HG03159 (cell line): Measurements from ENCODE around the gene GMFB.
"Not testable (repeated sequence)": the region's sequence is repeated elsewhere in the genome, so short reads cannot be mapped to it uniquely, and the experiment has no call there.

Source experiments
- ATAC-seq: cut with Tn5 transposase; IDR thresholded peaks from one replicate; pipeline ENCODE4 v1.9.1; 2021; ENCODE audit warnings: mild to moderate bottlenecking, moderate library complexity; ENCODE audit not compliant: unreplicated experiment

Gene GMFB

DNA sequence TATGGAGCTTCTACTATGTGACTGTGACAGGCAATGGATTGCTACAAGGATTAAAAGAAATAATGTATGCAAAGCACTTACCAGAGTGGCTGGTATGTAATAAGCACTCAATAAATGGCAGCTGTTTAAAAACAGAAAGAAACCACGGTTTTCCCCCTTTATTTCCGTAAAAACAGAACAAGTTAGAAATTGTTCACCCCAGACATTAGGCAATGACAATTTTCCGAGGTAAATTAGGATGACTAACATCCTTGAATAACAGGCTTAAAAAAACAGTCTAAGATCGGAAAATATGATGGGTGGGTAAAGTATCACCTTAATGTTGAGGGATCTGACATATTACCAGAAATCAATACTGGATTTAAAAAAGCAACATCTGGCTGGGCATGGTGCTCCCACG lies 26.7 kb downstream of the GMFB start:
- no peak for ATAC-seq

DNA sequence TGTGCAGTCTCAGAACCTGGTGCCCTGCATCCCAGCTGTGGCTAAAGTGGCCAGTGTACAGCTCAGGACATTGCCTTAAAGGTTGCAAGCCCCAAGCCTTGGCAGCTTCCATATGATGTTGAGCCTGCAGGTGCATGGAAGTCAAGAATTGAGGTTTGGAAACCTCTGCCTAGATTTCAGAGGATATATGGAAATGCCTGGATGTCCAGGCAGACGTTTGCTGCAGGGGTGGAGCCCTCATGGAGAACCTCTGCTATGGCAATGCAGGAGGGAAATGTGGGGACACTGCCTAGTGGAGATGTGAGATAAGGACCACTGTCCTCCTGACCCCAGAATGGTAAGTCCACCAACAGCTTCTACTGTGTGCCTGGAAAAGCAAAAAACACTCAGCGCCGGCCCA lies 29.7 kb downstream of the GMFB start:
- ATAC-seq, result no peak

DNA sequence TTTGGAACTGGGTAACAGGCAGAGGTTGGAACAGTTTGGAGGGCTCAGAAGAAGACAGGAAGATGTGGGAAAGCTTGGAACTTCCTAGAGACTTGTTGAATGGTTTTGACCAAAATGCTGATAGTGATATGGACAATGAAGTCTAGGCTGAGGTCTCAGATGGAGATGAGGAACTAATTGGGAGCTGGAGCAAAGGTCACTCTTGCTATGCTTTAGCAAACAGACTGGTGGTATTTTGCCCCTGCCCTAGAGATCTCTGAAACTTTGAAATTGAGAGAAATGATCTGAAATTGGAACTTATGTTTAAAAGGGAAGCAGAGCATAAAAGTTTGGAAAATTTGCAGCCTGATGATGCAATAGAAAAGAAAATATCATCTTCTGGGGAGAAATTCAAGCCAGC lies 30.2 kb downstream of the GMFB start:
- ATAC-seq, result not testable (repeated sequence)

DNA sequence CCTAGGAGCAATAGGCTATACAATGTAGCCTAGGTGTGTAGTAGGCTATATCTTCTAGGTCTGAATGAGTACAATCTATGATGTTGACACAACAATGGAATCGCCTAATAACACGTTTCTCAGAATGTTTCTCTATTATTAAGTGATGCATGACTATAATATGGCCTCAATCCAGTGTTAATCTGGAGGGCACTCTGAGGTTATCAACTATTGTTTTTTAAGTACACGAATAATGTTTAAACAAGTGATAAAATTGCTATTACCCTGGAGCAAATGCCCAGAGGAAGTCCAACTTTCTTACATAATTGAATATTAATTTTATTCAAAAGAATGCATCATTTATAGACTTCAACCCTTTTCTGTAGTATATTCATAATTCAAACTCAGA lies 31.2 kb downstream of the GMFB start:
- no peak for ATAC-seq

DNA sequence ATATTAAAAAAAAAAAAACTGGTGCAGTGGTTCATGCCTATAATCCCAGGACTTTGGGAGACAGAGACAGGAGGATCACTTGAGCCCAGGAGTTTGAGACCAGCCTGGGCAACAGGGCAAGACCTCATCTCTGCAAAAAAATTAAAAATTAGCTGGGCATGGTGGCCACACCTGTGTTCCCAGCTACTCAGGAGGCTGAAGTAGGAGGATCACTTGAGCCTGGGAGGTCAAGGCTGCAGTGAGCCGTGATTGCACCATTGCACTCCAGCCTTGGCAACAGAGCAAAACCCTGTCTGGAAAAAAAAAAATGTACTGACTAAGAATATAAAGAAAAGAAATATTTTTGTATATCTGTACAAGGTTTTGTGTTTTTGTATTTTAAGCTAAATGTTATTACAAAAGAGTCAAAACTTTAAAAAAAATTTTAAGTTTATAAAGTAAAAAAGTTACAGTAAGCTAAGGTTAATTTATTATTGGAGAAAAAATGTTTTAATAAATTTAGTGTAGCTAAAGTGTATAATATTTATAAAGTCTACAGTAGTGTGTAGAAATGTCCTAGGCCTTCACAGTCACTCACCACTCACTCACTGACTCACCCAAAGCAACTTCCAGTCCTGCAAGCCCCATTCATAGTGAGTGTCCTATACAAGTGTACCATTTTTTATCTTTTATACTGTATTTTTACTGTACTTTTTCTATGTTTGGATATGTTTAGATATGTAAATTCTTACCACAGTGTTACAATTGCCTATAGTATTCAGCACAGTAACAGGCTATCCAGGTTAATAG lies 31.8 kb downstream of the GMFB start:
- not testable (repeated sequence) for ATAC-seq

DNA sequence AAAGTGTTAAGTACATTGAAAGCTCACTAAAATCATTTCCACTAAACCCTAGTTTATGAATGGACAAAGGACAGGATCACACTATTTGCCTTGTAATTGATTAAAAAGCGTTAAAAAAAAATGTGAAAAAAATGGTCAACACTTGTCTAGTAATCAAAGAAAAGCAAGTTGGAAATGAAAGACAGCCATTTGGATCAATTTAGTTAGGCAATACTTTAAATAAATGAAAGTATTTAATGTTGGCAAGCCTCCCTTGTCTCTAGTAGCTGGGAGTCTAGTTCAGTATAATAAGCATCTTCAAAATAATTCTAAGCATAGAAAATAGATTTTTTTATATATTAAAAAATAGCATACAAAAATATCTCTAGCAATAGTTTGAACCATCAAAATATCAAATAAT lies 33.4 kb downstream of the GMFB start:
- ATAC-seq, result no peak

DNA sequence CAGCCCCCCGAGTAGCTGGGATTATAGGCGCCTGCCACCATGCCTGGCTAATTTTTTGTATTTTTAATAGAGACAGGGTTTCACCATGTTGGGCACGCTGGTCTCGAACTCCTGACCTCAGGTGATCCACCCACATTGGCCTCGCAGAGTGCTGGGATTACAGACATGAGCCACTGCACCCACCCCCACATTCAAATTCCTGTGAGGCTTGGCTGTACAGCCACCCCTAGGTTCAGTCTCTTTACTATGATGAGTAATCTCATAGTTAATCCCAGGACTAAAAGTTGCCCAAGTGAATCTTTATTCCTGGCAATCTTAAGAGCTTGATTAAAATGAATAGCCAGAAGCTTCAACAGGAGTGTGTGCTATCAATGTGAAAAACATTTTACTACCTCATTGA lies 34.8 kb downstream of the GMFB start:
- not testable (repeated sequence) for ATAC-seq

DNA sequence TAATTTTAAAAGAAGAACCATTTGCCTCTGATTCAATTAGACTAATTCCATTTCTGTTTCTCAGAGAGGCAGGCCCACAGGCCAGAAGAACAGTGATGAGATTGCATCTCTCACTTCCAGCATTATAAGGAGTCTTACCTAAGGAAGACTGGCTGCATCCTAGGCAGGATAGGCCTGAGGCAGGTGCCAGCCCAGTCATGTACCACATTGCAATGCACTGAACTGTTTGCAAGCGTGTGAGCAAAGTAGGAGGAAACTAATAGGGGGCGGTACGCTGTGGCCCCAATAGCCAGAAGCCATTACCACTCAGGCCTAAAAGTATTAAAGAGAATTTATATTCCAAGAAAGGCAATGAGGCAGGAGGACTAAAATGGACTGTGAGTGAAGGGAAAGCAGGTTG lies 35.5 kb downstream of the GMFB start:
- ATAC-seq, result no peak

DNA sequence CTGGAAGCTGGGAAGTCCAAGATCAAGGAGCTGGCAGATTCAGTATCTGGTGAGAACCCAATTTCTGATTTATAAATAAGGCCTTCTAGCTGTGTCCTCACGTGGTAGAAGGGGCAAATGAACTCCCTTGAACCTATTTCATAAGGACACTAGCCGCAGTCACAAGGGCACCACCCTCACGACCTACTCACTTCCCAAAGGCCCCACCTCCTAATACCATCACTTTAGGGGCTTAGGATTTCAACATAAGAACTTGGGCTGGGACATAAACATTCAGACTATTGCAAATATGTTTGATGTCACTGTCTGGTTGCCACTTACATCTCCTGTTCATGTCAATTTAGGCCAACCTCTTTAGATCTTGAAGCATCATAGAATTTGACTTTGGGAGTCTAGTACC lies 36.8 kb downstream of the GMFB start:
- ATAC-seq, result no peak

DNA sequence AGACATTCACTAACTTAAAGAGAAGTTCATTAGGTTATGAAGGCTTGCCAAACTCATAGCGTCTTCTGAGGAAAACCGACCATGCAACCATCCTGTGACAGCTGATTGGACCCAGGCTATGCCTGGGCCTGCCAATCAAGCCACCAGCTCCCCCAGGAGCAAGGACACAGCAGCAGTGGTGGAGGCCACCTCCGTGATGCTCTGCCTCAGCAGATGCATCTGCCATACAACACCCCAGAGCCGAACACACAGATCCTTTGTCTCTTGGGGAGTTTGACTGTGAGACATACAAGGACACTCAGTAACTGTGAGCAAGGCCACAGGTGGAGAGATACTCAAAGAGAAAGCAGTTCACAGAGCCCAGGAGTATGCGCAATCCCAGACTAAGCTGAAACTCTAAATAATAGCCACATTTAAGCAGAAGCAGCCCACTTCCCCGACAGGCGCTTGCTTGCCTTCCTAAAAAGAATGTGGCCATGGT lies 37.6 kb downstream of the GMFB start:
- ATAC-seq, result no peak

DNA sequence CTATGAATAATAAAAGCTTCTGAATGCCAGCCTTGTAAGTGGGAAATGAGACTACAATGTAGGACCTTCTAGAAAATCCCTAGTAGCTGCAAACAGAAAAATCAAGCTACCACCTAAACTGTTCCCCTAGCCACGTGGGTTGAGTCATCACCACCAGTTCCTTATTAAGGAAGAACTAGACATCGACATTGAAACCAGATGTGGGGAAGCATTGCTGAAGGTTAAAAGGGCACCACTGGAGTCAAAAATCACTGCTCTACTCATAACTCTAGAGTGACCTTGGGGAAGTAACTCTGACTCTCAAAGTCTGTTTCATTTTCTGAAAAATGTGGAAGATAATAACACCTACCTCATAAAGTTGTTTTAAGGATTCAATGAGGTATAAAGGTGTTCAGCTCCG lies 38.2 kb downstream of the GMFB start:
- no peak for ATAC-seq

DNA sequence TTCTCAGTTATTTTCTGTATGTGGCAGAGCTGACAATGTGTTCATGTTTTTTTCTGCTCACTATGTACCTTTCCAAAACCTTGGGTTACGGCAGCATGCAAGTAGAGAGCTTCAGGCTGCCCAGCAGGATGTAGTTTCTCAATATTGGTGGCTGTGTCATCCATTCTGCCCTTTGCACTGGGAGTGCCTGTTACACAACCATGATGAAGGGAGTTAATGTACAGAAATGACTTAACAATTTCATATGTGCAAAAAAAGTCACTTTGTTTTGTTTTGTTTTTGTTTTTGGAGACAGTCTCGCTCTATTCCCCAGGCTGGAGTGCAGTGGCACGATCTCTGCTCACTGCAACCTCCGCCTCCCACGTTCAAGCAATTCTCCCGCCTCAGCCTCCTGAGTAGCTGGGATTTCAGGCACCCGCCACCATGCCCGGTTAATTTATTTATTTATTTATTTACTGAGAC lies 41.5 kb downstream of the GMFB start:
- ATAC-seq, result no peak

DNA sequence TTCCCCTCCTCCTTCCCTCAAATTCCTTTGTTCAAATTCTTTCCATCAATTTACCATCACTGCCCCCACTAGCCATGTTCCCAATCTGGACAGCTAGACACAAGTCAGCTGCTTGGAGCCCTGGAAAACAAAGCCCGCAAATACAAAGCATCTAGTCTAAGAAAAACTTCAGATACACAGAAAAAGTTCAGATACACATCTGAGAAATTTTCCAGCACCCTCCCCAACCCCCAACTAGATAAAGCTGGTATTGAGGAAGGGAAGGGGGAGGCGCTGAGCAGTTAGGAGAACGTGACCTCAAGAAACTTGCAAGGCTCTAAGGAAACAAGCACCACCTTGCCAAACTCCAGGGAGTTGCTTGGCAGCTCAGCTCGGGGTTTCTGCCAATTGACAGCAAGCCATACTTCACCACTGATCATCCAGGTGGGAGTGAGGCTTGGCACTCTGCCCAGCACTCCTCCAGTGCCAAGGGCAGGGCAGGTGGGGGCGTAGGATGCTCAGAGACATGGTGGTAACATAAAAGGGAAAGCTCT lies 42.6 kb downstream of the GMFB start:
- no peak for ATAC-seq

DNA sequence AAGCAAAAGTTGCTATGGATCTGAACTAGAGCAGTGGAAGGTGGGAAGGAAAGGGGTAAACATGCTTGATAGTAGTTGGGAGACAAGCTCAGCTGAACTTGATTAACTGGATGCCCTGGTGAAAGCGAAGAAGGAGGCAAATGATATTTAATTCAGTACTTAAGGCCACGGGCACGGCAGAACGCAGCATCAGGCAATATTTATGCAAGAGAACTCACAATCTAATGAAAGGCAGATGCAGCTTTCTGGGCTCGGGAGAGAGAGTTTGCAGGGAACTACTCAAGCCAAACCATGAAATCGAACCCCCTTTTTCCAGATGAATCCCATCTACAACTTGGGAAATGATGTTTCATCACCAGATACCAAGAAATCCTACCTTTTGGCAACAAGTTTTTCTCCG lies 44.1 kb downstream of the GMFB start:
- no peak for ATAC-seq

DNA sequence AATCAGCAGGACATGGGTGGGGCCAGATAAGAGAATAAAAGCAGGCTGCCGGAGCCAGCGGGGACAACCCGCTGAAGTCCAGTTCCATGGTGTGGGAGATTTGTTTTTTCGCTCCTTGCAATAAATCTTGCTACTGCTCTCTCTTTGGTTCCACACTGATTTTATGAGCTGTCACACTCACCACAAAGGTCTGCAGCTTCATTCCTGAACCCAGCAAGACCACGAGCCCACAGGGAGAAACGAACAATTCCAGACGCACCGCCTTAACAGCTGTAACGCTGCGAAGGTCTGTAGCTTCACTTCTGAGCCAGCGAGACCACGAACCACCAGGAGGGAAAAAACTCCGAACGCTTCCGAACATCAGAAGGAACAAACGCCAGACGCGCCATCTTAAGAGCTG lies 44.8 kb downstream of the GMFB start:
- no peak for ATAC-seq

DNA sequence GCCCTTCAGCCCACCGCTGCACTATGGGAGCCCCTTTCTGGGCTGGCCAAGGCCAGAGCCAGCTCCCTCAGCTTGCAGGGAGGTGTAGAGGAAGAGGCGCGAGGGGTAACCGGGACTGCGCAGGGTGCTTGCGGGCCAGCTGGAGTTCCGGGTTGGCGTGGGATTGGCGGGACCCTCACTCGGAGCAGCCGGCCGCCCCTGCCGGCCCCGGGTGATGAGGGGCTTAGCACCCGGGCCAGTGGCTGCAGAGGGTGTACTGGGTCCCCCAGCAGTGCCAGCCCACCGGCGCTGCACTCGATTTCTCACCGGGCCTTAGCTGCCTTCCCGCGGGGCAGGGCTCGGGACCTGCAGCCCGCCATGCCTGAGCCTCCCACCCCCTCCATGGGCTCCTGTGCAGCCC lies 45.8 kb downstream of the GMFB start:
- ATAC-seq, result not testable (repeated sequence)

DNA sequence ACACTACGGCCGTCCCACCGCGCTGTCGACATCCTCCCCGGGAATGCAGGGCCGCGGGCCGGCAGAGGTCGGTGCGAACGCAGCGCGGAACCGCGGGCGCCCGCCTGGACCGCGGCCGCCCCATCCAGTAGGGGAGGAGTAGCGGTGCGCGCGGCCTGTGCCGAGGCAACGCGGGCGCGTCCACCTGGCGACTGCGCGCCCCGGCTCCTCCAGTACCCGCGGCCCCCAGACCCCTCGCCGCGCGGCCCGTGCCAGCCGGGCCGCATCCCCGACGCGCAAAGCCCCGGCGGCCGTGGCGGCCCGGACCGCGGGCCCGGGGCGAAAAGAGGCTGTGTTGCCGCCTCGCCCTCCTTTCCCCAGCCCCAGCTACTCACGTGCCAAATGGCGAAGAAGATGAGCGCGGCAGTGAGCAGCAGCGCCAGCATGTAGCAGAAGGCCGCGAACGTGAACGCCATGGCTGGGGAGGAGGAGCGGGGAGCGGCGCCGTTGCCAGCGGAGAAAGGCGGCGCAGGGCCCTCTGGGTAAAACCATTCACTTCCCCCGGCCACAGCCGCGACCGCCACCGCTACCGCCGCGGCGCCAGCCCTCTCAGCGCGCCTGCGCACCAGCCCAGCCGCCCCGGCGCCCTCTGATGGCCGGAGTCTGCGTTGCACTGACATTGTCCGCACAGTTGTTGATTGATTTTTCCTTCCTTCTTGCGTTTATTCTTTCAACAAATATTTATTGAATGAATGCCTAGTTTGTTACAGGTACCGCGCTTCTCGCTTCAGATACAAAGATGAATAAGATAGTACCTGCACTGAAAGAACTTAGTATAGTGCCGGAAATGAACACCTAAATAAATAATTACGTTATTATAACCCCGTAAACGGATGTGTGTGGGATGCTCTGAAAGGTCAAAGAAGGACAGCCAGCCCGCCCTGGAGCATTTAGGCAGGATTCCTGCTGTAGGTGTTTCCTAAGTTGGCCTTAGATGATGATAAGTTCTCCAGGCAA lies 47.6 kb downstream of the GMFB start, which contains the start of gene CNIH1:
Gene CNIH1, minus strand, starts transcription at position 502 of the 996 bp plus-strand sequence. Its CDS starts 47 bp downstream, at position 455.
- ATAC-seq, result peak; percentile 96

DNA sequence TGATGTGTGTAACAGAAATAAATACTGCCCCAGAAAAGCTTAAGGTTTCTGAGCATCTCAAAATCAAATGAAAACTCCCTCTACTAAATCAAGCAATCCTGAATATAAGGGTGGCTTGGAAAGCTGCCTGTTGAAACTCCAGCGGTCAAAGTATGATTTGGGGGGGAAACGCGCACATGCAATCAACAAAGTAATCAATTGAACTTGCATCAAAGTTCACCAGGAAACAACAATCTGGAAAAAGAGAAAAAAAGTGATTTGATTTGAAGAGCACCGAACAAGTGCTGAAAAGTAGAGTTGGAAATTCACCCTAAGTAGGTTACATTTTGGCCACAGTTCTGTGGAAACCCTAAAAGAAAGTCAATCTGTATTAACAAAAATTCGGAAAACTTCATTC lies 48.3 kb downstream of the GMFB start:
- ATAC-seq, result no peak

DNA sequence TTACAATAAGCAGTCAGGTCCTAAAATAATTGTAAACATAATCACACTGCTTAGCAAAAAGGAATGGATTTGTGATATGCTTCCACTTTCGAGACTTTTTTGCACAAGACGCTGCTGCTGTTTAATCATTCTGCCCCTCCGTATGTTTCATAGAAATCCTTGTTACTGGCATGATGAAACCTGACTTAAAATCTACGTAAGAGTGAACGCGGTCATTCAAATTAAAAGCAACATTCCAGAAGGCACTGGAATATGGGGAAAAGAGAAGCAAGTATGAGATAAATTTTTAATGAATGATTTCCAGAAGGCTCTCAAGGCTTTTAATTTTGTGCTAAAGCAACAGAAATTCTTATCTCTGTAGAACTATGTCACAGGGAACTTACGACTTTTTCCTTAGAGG lies 48.7 kb downstream of the GMFB start:
- no peak for ATAC-seq

DNA sequence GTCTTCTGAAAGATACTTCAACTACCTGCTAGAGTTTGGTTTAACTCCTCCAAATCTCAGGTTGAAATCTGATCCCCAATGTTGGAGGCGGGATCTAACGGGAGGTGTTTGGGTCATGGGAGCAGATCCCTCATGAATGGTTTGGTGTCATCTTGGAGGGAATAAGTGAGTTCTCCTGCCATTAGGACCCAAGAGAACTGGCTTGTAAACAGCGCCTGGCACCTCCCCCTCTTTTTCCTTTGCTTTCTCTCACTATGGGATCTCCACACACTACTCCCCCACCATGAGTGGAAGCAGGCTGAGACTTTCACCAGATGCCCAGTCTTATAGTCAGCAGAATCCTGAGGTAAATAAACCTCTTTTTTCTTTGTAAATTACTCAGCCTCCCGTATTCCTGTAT lies 50.1 kb downstream of the GMFB start:
- no peak for ATAC-seq

DNA sequence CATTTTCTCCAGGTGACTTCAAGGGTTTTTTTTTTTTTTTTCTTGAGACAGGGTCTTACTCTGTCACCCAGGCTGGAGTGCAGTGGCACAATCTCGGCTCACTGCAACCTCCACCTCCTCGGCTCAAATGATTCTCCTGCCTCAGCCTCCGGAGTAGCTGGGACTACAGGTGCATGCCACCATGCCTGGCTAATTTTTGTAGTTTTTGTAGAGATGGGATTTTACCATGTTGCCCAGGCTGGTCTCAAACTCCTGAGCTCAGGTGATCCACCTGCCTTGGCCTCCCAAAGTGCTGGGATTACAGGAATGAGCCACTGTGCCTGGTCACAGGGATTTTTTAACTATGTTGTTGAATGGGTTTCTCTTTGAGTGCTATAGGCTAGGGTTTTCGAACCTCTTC lies 50.8 kb downstream of the GMFB start:
- not testable (repeated sequence) for ATAC-seq
